B cell (primary cell): ENCODE results near the gene MTSS2. TPM values are rescaled to one million over a fixed set of nuclear protein-coding genes. Genes with fewer than 3 reads are reported as not detected.

Experiments used
- ATAC-seq: fragments of 200-7000 bp; cut with Tn5 transposase; one replicate; pipeline ENCODE4 v1.10.0; 2021; ENCODE audit warnings: low read depth, mild to moderate bottlenecking, moderate number of reproducible peaks, moderate library complexity
- CTCF ChIA-PET: fragments of 350-600 bp; sonication (Branson Sonifier 250); formaldehyde crosslinking; loops from one replicate; lab custom pipeline; 2021; ENCODE audit warnings: antibody characterized with exemption, inconsistent platforms; lab: Charles Lee
- POLR2A ChIA-PET: fragments of 350-600 bp; sonication (Branson Sonifier 250); formaldehyde crosslinking; loops from one replicate; lab custom pipeline; 2021; ENCODE audit warnings: antibody characterized with exemption; lab: Charles Lee
- DNase-seq: peaks from one replicate; pipeline ENCODE4 v3.0.0; 2013
- H2AFZ ChIP-seq: 2 replicates; pipeline ENCODE4 v1.6.1; 2012; ENCODE audit warnings: mild to moderate bottlenecking, low read depth, low read length; ENCODE audit not compliant: insufficient read depth, poor library complexity, severe bottlenecking
- H3K27ac ChIP-seq, 2 donors: 1 replicate in 1 of 2; 2 replicates in 1 of 2; pipeline ENCODE4 v1.5.1; 2012 to 2013; ENCODE audit warnings: low read length in 2 of 2, mild to moderate bottlenecking in 2 of 2, moderate library complexity in 1 of 2
- H3K27me3 ChIP-seq, 4 experiments: fragments of 200-600 bp in 1 of 4; sonication (generic) in 1 of 4; replicated peaks in 1 of 4; 1 replicate in 2 of 4; 2 replicates in 2 of 4; pipeline versions ENCODE4 v1.6.1 to v1.7.0; 2013 to 2016; ENCODE audit warnings: low read length in 3 of 4, mild to moderate bottlenecking in 2 of 4, mixed read lengths in 1 of 4, moderate library complexity in 1 of 4; ENCODE audit not compliant: insufficient read depth in 4 of 4, control insufficient read depth in 3 of 4; ENCODE audit errors: control extremely low read depth in 1 of 4
- H3K36me3 ChIP-seq, 2 experiments: replicated peaks in 1 of 2; 1 replicate in 1 of 2; 2 replicates in 1 of 2; pipeline versions ENCODE4 v1.6.1 to v1.7.1; 2013; ENCODE audit warnings: low read length in 1 of 2; ENCODE audit not compliant: insufficient read depth in 2 of 2, control insufficient read depth in 1 of 2; ENCODE audit errors: control extremely low read depth in 1 of 2, extremely low read depth in 1 of 2
- H3K4me1 ChIP-seq, 2 donors: fragments of 200-600 bp in 1 of 2; sonication (generic) in 1 of 2; 1 replicate in 1 of 2; 2 replicates in 1 of 2; pipeline versions ENCODE4 v1.5.1 to v1.6.1; 2013 to 2017; ENCODE audit warnings: low read length in 2 of 2; ENCODE audit not compliant: control insufficient read depth in 2 of 2, insufficient read depth in 2 of 2
- H3K4me2 ChIP-seq: replicated peaks from 2 replicates; pipeline ENCODE3; 2012; ENCODE audit warnings: mild to moderate bottlenecking, low read depth, low read length; ENCODE audit not compliant: poor library complexity, severe bottlenecking
- H3K4me3 ChIP-seq, 5 experiments: fragments of 200-600 bp in 1 of 5; sonication (generic) in 1 of 5; 1 replicate in 3 of 5; 2 replicates in 2 of 5; pipeline versions ENCODE4 v1.5.1 to v1.7.0; 2011 to 2016; ENCODE audit warnings: low read length in 4 of 5, mild to moderate bottlenecking in 4 of 5, low read depth in 2 of 5, control low read depth in 1 of 5, moderate library complexity in 1 of 5; ENCODE audit not compliant: insufficient read depth in 1 of 5; ENCODE audit errors: control extremely low read depth in 1 of 5, extremely low read depth in 1 of 5
- H3K79me2 ChIP-seq: fragments of 200-600 bp; sonication (generic); one replicate; pipeline ENCODE4 v1.6.0; 2016; ENCODE audit warnings: low read length; ENCODE audit not compliant: control insufficient read depth, insufficient read depth
- H3K9ac ChIP-seq: fragments of 200-600 bp; sonication (generic); 2 replicates; pipeline ENCODE4 v1.6.1; 2017; ENCODE audit warnings: mild to moderate bottlenecking, low read length, moderate library complexity
- H3K9me3 ChIP-seq, 3 donors: one replicate each; pipeline versions ENCODE4 v1.6.1 to v1.7.1; 2013; ENCODE audit warnings: low read length in 2 of 3; ENCODE audit not compliant: control insufficient read depth in 2 of 3, insufficient read depth in 1 of 3; ENCODE audit errors: control extremely low read depth in 1 of 3
- H4K20me1 ChIP-seq: 2 replicates; pipeline ENCODE4 v1.6.0; 2012; ENCODE audit warnings: mild to moderate bottlenecking, low read length; ENCODE audit not compliant: insufficient read depth, control insufficient read depth, poor library complexity, severe bottlenecking
- H3K27ac Mint-ChIP-seq: one replicate; pipeline ENCODE4 v1.8.0; 2021; ENCODE audit warnings: mixed read lengths
- H3K27me3 Mint-ChIP-seq: one replicate; pipeline ENCODE4 v1.8.0; 2021; ENCODE audit warnings: mixed read lengths
- H3K4me1 Mint-ChIP-seq: one replicate; pipeline ENCODE4 v1.8.0; 2021; ENCODE audit warnings: mixed read lengths
- H3K4me3 Mint-ChIP-seq: one replicate; pipeline ENCODE4 v1.8.0; 2021; ENCODE audit warnings: mixed read lengths
- H3K9me3 Mint-ChIP-seq: one replicate; pipeline ENCODE4 v1.8.0; 2022; ENCODE audit warnings: mixed read lengths; ENCODE audit not compliant: insufficient read depth
- CTCF ChIP-seq: fragments of 200-600 bp; IDR thresholded peaks from one replicate; pipeline ENCODE4 v1.8.0; 2022; ENCODE audit warnings: antibody characterized with exemption, mild to moderate bottlenecking
- EZH2 ChIP-seq: IDR thresholded peaks from 2 replicates; pipeline ENCODE4 v1.6.1; 2012; ENCODE audit warnings: borderline replicate concordance, low read depth, mild to moderate bottlenecking, moderate library complexity, low read length; ENCODE audit not compliant: insufficient read depth, poor library complexity, severe bottlenecking
- WGBS: methylation state at CpG from one replicate; pipeline ENCODE4 v1.1.5; 2013; ENCODE audit warnings: missing lambda C conversion rate; ENCODE audit not compliant: insufficient coverage; 5-methylcytosine and 5-hydroxymethylcytosine counted together
- intact Hi-C: fragments of 100-400 bp; cut with micrococcal nuclease; formaldehyde crosslinking; loops from one replicate; pipeline ENCODE4 v1.10.0; 2022
- polyA plus RNA-seq: library from polyadenylated mRNA; depleted of rRNA; stranded (reverse); fragments of >200 nt; gene quantifications from 2 replicates; pipeline ENCODE4 v1.2.3, GENCODE V29; 2012
- total RNA-seq, 2 donors: library from RNA; stranded (reverse); fragments of 120-200 nt in 1 of 2; gene quantifications; 1 replicate in 1 of 2; 2 replicates in 1 of 2; pipeline versions ENCODE4 v1.2.3 to v1.2.4, GENCODE V29; 2013 to 2022

MTSS2 gene
- total and polyA plus RNA-seq, 2 donors (not counting 1 experiment from before 2014, with no cell fraction given) = 1.6 to 2.6 TPM

GRCh38 chr16:70681382-70682238, 4.2 kb downstream of the MTSS2 start:
- Histone ChIP-seq H3K27me3 (peaks cover 0 to 25% (median 3%) of the 10 kb centered on the region in 4 experiments), H3K4me1 (peaks cover 0 to 4% of the 10 kb centered on the region in 2 donors), H2AFZ (no peak overlapping the region), H3K9ac (no peak overlapping the region), H3K9me3 (no peaks in the 10 kb centered on the region), H3K27ac (no peak overlapping the region), H3K4me2 (no peak overlapping the region), H3K36me3 (no peaks in the 10 kb centered on the region), H3K4me3 (no peak overlapping the region), H4K20me1 (no peaks in the 10 kb centered on the region), H3K79me2 (no peaks in the 10 kb centered on the region)
- ChIA-PET POLR2A (no interaction called here), CTCF (no interaction called here)
- intact Hi-C loops = no loop called here
- Mint-ChIP-seq H3K4me3 (no peak overlapping the region), H3K4me1 (peaks cover 6% of the 10 kb centered on the region), H3K27ac (no peak overlapping the region), H3K9me3 (no peaks in the 10 kb centered on the region), H3K27me3 (peaks cover 9% of the 10 kb centered on the region)
- TF ChIP-seq EZH2 (no peak), CTCF (no peak)
- ATAC-seq (no peak), DNase-seq (no peak)
- whole genome bisulfite sequencing = 87% methylated on average over 8 of the region's 13 CpGs
